Measurements from ENCODE around the gene WDR4. TPM values are rescaled to one million over a fixed set of nuclear protein-coding genes. Genes with fewer than 3 reads are reported as not detected.

WDR4 gene
- total and polyA plus RNA-seq, 2 of the 13 experiments (the other 11 are each of a cell fraction or from before 2014, with no cell fraction given): 11.3 to 14.4 TPM

- peak; percentile 76; the same call in 1 of the 2 replicates for TF ChIP-seq ZNF672 (CRISPR knock-in tag; IDR thresholded peaks at IDR 0.05)
- peak; percentile 99 for TF ChIP-seq HDAC1 (CRISPR knock-in tag; IDR thresholded peaks at IDR 0.05)
- 0 out of 2 replicates have a peak, but pooled peaks have one; percentile 42 for TF ChIP-seq ZNF337 (CRISPR knock-in tag; IDR thresholded peaks at IDR 0.05; ENCODE audit: borderline replicate concordance, low read depth)
- TF ChIP-seq ZSCAN31 (CRISPR knock-in tag; IDR thresholded peaks at IDR 0.05; ENCODE audit: low read depth): 0 out of 2 replicates have a peak, but pooled peaks have one; percentile 72
- TF ChIP-seq FOXA3 (CRISPR knock-in tag; IDR thresholded peaks at IDR 0.05): peak; percentile 28; the same call in 1 of the 2 replicates
- 0 out of 2 replicates have a peak, but pooled peaks have one; percentile 37 for TF ChIP-seq ZBTB43 (CRISPR knock-in tag; conservative IDR thresholded peaks at IDR 0.05)
- peak; percentile 75 for TF ChIP-seq ARNT2 (CRISPR knock-in tag; IDR thresholded peaks at IDR 0.05; ENCODE audit: low read depth)
- TF ChIP-seq, protein P1, sequence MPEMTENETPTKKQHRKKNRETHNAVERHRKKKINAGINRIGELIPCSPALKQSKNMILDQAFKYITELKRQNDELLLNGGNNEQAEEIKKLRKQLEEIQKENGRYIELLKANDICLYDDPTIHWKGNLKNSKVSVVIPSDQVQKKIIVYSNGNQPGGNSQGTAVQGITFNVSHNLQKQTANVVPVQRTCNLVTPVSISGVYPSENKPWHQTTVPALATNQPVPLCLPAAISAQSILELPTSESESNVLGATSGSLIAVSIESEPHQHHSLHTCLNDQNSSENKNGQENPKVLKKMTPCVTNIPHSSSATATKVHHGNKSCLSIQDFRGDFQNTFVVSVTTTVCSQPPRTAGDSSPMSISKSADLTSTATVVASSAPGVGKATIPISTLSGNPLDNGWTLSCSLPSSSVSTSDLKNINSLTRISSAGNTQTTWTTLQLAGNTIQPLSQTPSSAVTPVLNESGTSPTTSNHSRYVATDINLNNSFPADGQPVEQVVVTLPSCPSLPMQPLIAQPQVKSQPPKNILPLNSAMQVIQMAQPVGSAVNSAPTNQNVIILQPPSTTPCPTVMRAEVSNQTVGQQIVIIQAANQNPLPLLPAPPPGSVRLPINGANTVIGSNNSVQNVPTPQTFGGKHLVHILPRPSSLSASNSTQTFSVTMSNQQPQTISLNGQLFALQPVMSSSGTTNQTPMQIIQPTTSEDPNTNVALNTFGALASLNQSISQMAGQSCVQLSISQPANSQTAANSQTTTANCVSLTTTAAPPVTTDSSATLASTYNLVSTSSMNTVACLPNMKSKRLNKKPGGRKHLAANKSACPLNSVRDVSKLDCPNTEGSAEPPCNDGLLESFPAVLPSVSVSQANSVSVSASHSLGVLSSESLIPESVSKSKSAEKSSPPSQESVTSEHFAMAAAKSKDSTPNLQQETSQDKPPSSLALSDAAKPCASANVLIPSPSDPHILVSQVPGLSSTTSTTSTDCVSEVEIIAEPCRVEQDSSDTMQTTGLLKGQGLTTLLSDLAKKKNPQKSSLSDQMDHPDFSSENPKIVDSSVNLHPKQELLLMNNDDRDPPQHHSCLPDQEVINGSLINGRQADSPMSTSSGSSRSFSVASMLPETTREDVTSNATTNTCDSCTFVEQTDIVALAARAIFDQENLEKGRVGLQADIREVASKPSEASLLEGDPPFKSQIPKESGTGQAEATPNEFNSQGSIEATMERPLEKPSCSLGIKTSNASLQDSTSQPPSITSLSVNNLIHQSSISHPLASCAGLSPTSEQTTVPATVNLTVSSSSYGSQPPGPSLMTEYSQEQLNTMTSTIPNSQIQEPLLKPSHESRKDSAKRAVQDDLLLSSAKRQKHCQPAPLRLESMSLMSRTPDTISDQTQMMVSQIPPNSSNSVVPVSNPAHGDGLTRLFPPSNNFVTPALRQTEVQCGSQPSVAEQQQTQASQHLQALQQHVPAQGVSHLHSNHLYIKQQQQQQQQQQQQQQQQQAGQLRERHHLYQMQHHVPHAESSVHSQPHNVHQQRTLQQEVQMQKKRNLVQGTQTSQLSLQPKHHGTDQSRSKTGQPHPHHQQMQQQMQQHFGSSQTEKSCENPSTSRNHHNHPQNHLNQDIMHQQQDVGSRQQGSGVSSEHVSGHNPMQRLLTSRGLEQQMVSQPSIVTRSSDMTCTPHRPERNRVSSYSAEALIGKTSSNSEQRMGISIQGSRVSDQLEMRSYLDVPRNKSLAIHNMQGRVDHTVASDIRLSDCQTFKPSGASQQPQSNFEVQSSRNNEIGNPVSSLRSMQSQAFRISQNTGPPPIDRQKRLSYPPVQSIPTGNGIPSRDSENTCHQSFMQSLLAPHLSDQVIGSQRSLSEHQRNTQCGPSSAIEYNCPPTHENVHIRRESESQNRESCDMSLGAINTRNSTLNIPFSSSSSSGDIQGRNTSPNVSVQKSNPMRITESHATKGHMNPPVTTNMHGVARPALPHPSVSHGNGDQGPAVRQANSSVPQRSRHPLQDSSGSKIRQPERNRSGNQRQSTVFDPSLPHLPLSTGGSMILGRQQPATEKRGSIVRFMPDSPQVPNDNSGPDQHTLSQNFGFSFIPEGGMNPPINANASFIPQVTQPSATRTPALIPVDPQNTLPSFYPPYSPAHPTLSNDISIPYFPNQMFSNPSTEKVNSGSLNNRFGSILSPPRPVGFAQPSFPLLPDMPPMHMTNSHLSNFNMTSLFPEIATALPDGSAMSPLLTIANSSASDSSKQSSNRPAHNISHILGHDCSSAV (CRISPR knock-in tag; IDR thresholded peaks at IDR 0.05; ENCODE audit: borderline replicate concordance): peak; percentile 92; the same call in 1 of the 2 replicates
- TF ChIP-seq ZNF234 (CRISPR knock-in tag; conservative IDR thresholded peaks at IDR 0.05): no peak
- TF ChIP-seq HIVEP1 (CRISPR knock-in tag; IDR thresholded peaks at IDR 0.05): peak; percentile 25; the same call in 1 of the 2 replicates
- peak; percentile 33 for TF ChIP-seq ISL2 (CRISPR knock-in tag; IDR thresholded peaks at IDR 0.05)
- peak; percentile 51; the same call in 1 of the 2 replicates for TF ChIP-seq ZNF749 (CRISPR knock-in tag; IDR thresholded peaks at IDR 0.05; ENCODE audit: borderline replicate concordance)
- TF ChIP-seq MYC (CRISPR knock-in tag; IDR thresholded peaks at IDR 0.05; ENCODE audit: borderline replicate concordance): peak; percentile 98
- no peak for TF ChIP-seq ZNF382 (CRISPR knock-in tag; IDR thresholded peaks at IDR 0.05; ENCODE audit: borderline replicate concordance)
- peak; percentile 70; the same call in 1 of the 2 replicates for TF ChIP-seq MIER3 (CRISPR knock-in tag; IDR thresholded peaks at IDR 0.05; ENCODE audit: borderline replicate concordance)
- no peak for TF ChIP-seq KAT2B (IDR thresholded peaks at IDR 0.05; ENCODE audit: borderline replicate concordance, low read depth, low read length)
- peak; percentile 72; the same call in 1 of the 2 replicates for TF ChIP-seq ZMYM4 (CRISPR knock-in tag; IDR thresholded peaks at IDR 0.05)
Observed at GRCh38 chr21:42878993-42879787, at the start of gene WDR4 (continued).

Data from HepG2 (cell line).